Fibroblast of skin of scalp (primary cell): ENCODE results near the gene GPD2.
"Not testable (repeated sequence)": the region's sequence is repeated elsewhere in the genome, so short reads cannot be mapped to it uniquely, and the experiment has no call there.

Experiments used
- DNase-seq: peaks from one replicate; pipeline ENCODE4 v3.0.0-alpha.2; 2013

GPD2 gene

GRCh38 chr2:156476021-156476849, 40.1 kb downstream of the GPD2 start:
- no peak for DNase-seq

- peak; percentile 72 for DNase-seq
Measured at GRCh38 chr2:156476850-156477206, 40.6 kb downstream of the GPD2 start.

- no peak for DNase-seq
Measured at GRCh38 chr2:156480376-156480775, 44.2 kb downstream of the GPD2 start.

GRCh38 chr2:156481312-156481711, 45.1 kb downstream of the GPD2 start:
- DNase-seq = peak; percentile 29

GRCh38 chr2:156483741-156484173, 47.6 kb downstream of the GPD2 start:
- DNase-seq = no peak

GRCh38 chr2:156486147-156486546, 50.0 kb downstream of the GPD2 start:
- peak; percentile 12 for DNase-seq

DNA sequence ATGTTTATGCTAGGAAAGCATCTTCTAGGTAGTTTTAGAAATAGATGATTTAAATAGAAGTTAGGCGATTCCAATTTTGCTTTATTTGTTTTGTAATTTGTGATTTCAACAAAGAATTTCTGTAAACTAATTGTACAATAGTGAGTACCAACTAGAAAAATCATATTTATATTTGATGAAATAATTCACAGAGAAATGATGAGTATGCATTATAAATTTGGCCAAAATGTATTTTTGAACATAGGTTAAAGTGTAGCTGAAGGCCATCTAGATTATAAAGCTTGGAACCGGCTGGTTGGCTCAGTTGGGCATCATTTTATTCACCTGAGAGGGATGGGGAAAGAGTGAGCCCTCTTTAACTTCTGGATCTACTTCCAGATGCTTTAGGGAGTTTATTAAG, 50.4 kb downstream of the GPD2 start:
- no peak for DNase-seq

- DNase-seq = no peak
Measured at GRCh38 chr2:156489195-156489594, 53.0 kb downstream of the GPD2 start.

DNA sequence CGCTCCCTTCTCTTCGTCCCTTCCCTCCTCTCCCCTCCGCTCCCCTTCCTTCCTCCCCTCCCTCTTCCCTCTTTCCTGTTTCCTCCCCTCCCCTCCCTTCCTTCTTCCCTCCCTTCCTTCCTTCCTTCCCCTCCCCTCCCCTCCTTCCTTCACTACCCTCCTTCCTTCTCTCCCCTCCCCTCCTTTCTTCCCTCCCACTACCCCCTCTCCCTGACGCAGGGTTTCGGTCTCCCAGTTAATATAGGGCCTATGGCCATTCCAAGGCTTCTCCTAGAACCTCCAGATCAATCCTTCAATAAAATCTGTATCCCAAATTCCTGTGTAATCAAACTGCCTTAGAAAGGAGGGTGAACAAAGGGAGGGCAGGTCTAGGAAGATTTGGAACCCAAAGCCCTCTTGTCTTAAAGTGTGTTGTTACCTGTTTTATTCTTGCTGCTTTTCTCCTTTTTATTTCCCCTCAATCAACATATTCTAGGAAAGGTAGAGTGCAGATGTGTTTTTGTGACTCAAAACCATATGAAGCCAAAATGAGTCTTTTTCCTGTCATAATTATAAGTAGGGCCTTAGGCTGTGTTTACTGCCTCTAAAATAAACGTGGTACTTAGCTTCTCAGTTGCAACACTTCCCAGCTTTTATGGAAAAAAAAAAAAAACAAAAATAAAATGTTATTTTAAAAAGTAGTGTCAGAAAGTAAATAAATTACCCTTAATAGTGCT, 53.7 kb downstream of the GPD2 start:
- DNase-seq = no peak

- DNase-seq = no peak
Measured at GRCh38 chr2:156490466-156490840, 54.3 kb downstream of the GPD2 start.

GRCh38 chr2:156491176-156491575, 55.0 kb downstream of the GPD2 start:
- no peak for DNase-seq

- no peak for DNase-seq
Measured at GRCh38 chr2:156492979-156493378, 56.8 kb downstream of the GPD2 start.

DNA sequence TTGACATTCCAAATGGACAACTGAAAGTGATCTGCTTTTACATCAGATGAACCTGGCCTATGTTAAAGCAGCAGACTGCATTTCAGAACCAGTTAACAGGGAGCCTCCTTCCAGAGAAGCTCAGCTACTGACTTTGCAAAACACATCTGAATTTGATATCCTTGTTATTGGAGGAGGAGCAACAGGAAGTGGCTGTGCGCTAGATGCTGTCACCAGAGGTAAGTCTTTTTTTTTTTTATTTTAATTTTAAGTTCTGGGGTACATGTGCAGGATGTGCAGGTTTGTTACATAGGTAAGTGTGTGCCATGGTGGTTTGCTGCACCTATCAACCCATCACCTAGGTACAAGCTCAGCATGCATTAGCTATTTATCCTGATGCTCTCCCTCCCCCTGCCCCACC, 59.8 kb downstream of the GPD2 start:
- DNase-seq = not testable (repeated sequence)

DNA sequence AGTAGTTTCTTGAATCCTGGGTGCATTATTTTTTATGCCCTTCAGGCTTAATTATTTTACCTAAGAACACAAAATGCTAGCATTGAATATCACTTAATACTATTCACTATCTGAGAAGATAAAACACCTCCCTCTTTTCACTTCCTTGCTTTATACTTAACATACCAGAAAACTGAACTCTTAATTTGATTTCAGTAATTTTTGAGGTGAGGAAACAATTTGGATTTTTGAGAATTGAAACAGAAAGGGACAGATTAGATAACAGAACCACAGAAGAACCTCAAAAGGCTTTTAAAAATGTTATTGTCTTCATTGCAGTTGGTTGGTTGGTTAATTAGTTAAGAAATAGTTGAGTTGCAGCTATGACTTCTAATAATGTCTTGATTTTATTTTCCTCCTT, 69.5 kb downstream of the GPD2 start:
- DNase-seq = no peak

DNA sequence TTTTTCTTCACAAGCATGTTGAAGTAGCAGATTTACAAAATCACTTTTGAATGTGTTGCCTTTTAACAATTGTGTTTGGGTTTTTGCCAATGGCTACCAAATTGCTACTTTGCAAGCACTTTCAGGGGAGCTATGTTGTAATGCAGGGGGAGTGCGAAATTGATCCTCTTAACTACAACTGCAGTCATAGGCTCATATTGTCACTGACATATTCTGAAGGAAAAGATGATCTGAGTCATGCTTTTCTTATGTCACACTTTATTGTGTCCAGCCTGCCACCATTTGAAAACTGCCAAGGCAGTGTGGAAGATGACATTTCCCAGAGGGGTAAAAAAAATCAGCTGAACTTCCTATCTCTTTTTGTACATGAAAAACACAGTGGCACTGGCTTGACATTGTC, 74.9 kb downstream of the GPD2 start:
- DNase-seq = peak; percentile 1

- no peak for DNase-seq
Measured at GRCh38 chr2:156511803-156512202, 75.6 kb downstream of the GPD2 start.

GRCh38 chr2:156512451-156512850, 76.3 kb downstream of the GPD2 start:
- peak; percentile 21 for DNase-seq

- DNase-seq = no peak
Measured at GRCh38 chr2:156513219-156513618, 77.0 kb downstream of the GPD2 start.

GRCh38 chr2:156517419-156517818, 81.2 kb downstream of the GPD2 start:
- DNase-seq = no peak

DNA sequence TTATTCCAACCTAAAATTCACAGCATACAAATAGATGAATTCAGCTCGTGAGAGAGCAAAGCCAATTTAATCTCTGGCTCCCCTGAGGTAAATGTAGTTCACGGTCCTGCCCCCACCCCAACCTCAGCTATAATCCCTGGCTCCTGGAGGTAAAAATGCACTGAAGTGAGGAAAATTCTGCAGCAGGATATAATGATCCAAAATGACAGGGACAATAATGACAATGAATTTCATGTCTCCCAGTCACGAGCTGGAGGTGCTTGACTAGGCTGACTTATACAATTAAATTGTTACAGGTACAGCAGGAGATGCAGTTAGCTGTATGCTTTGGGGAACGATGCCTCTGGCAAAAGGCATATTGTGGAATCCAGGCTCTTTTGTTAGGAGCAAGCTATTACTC, 82.0 kb downstream of the GPD2 start:
- DNase-seq = no peak

DNA sequence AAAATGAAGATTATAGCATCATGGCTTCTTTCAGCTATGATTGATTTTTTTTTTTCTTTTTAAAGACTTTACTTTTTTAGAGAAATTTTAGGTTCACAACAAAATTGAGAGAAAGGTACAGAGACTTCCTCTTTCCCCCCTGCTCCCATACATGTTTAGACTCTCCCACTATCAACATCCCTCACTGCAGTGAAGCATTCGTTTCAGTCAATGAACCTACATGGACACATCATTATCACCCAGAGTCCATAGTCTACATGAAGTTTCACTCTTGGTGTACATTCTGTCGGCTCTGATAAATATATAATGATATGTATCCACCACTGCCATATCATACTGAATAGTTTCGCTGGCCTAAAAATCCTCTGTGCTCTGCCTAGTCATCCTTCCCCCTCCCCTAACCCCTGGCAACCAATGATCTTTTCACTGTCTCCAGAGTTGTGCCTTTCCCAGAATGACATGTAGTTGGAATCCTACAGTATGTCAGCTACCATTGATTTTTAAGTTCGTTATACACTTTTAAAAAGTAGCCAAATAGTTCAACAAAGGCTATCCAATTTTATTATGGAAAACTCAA, 86.8 kb downstream of the GPD2 start:
- no peak for DNase-seq

- DNase-seq = no peak
Measured at GRCh38 chr2:156526950-156527636, 90.9 kb downstream of the GPD2 start.

GRCh38 chr2:156528583-156528982, 92.4 kb downstream of the GPD2 start:
- not testable (repeated sequence) for DNase-seq
